NCI-H1417 treated with DMSO at 0.1 percent for 48 hours (cell line): ENCODE measurements around the gene LYRM1.
"Not testable (repeated sequence)": the region's sequence is repeated elsewhere in the genome, so short reads cannot be mapped to it uniquely, and the experiment has no call there.

ENCODE experiments used
- DNase-seq: peaks from one replicate; lab custom pipeline; 2025; lab: John Stamatoyannopoulos, UW

Gene LYRM1

GRCh38 chr16:20902426-20902825, 1.9 kb downstream of the LYRM1 start:
- DNase-seq: no peak

GRCh38 chr16:20903116-20903898, 2.7 kb downstream of the LYRM1 start:
- no peak for DNase-seq

DNA sequence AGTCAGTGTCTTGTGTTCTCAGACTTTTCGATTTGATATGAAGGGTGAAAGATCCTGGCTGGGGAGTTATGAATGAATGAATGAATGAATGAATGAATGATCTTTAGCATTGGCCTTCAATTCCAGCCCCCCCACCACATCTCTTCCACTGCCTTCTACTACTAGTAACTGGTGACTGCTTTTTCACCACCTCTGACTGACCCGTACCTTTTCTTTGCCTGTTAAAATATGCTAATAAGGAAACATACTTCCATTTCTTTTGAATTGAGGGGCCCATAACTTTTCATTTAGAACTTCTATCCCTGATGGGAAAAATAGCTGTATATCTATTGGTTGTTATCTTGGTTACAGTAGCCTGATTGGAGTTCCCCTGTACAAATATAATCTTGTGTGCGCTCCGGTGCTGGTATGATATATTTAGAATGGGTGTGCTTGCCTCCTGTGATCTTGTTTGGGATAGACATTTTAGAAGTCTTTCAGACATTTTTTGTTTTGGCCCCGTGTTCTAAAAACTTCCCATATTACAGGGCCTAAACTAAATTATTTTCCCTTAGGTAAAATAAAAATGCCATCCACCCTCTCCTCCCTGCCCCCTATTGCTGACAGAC, 3.4 kb downstream of the LYRM1 start:
- no peak for DNase-seq

DNA sequence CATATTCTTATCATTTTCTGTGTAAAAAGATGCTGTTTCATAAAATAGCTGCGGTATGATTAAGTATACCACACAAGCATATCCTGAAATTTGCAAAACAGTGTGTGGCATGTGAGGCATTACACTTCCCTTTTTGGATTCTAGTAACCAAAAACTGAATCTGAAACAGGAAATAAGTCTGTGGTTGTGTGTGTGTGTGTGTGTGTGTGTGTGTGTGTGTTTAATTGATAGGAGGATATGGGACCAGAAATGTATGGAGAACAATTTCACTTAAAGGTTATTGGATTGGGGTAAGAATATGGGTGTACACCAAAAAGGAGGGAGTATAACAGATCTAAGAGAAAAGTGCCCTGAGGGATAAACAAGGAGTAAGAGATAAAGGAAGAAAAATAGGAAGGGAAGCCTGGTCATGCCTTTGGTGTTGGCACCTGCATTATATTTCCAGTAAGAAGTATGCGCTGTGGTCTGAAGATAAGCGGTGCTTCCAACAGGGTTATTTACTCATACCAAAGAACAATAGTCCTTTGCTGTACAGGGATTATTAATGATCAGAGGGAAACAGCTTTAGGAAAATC, 4.0 kb downstream of the LYRM1 start:
- no peak for DNase-seq

DNA sequence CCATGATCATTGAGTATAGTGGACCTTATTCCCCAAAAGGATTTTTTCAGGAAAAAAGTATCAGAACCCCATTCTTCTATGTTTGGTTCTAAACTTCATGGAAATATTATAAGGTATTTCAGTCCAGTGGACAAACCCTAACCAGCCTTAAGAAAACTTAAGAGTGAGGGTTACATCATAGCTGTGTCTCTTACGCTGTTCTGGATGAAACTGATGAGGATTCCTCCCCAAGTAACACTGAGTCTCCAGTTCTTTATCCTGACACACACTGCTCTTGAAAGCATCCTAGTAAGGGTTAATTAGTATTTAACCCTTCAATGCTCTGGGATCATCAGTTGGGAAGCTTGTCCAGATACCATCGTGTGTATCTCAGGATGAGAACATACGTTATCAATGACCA, 5.0 kb downstream of the LYRM1 start:
- no peak for DNase-seq

DNA sequence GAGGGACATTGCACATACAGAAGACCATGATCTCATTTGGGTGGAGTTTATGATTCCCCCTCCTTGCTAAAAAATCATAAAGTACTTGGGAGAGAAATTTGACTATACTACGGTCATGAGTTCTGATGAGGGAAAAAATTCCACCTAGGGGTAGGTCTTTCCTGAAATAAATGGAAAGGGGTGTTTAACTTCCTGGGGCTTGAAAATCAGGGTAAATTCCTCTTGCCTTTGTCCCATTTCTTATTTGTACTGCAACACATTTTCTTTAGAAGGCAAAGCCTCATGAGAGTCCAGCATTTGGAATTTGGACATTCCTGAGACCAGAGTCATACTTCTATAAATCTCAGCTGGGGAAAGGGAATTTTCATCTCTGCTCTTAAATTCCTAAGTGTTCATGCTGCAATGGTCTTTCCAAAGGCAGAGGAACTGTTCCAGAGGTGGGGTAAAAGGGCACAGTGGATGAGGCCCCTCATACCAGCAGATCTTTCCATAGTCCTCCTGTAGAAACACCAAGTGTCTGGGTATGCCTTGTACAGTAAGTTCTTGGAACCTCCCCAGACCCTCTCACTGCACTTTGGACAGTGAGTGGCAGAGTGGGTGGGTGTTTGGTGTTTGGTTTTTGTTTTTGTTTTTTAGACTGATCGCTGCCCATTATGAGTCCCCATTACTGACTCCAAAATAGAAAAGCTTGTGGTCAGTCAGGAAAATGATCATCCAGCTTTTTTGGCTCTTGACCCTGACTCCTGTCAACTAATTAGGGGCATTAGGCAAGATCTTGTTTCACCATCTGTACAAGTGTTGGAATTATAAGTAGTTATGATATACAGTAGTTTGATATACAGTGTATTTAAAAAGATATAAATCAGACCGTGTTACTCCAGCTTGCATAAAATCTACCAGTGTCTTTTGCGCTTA, 6.0 kb downstream of the LYRM1 start:
- no peak for DNase-seq

GRCh38 chr16:20910781-20911321, 10.3 kb downstream of the LYRM1 start:
- no peak for DNase-seq

- no peak for DNase-seq
Measured at GRCh38 chr16:20911361-20911760, 10.8 kb downstream of the LYRM1 start.

- DNase-seq: no peak
Measured at GRCh38 chr16:20916289-20916688, 15.7 kb downstream of the LYRM1 start.

DNA sequence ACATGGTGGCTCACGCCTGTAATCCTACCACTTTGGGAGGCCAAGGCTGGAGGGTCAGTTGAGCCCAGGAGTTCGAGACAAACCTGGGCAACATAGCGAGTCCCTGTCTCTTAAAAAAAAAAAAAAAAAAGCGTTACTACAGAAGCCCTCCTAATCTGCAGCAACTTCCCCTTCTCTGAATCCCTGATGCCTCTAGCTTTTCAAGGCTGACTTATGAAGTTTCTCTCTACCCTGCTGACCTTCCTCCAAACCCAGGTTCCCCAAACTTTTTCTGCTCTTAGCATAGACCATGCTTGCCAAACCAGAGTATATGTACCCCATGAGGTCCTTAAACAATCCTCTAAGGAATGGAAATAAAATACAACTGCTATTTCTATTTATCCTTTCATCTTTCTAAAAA, 16.4 kb downstream of the LYRM1 start:
- DNase-seq: no peak

DNA sequence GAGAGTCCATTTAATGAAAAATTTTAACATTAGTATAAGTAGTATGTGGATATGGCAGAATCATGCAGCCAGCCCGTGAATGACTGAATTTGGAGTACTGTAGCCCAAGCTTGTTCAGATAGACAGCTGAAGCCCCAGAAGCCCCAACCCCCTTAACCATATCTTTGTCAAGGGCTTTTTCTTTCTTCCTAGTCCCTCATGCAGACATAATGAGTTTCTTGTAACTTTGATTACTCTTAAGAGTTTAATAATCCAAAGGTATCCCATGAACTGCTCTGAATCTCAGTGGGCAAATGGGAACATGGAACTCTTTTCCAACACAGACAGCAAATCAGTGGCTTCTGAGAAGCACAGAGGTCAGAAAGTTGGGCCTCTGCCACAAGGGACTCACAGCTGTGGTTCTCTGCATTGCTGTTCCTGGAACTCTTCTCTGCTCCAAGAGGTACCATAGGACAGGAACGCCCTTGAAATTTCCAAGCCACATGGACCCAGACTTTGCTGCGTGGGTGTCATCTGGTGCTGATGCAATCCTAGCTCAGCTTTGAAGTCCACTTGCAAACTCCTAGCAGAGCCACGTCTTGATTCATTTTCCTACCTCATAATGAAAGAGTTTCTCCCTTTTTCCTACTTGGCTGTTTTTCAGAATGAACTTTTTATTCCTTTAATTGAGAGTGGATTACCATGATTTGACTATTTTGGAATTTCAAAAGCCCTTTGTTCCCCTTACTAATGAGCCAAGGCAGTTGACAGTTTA, 18.1 kb downstream of the LYRM1 start:
- DNase-seq: no peak

DNA sequence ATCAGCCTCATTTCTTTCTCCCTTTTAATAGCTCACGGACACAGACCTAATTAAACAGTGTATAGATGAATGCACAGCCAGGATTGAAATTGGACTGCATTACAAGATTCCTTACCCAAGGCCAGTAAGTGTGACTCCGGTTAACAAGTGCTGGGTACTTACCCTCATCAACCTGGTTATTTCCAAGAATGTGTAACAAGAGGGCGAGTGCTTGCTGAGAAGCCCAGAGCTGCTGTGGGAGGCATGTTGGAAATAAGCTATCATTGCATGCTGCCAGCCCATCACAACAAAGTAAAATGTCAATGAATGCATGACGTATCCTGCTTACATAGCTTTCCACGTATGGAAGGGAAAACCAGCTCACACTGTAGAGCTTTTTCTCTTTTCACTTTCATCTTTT, 19.5 kb downstream of the LYRM1 start:
- DNase-seq: no peak

DNA sequence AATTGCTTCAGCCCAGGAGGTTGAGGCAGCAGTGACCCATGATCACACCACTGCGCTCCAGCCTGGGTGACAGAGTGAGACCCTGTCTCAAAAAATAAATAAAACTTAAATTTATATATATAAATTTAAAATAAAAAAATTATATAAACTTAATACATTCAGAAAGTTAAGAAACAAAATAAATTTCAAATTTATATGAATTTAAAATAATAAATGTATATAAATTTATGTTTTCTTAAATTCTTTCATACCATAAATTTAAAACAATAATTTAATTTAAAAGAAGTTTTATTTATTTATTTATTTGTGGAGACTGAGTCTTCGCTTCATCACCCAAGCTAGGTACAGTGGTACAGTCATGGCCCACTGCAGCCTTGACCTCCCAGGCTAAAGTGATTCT, 20.2 kb downstream of the LYRM1 start:
- no peak for DNase-seq

GRCh38 chr16:20923876-20924275, 23.3 kb downstream of the LYRM1 start:
- DNase-seq: no peak

GRCh38 chr16:20925751-20926150, 25.2 kb downstream of the LYRM1 start:
- no peak for DNase-seq

GRCh38 chr16:20928774-20929411, 28.3 kb downstream of the LYRM1 start:
- no peak for DNase-seq

DNA sequence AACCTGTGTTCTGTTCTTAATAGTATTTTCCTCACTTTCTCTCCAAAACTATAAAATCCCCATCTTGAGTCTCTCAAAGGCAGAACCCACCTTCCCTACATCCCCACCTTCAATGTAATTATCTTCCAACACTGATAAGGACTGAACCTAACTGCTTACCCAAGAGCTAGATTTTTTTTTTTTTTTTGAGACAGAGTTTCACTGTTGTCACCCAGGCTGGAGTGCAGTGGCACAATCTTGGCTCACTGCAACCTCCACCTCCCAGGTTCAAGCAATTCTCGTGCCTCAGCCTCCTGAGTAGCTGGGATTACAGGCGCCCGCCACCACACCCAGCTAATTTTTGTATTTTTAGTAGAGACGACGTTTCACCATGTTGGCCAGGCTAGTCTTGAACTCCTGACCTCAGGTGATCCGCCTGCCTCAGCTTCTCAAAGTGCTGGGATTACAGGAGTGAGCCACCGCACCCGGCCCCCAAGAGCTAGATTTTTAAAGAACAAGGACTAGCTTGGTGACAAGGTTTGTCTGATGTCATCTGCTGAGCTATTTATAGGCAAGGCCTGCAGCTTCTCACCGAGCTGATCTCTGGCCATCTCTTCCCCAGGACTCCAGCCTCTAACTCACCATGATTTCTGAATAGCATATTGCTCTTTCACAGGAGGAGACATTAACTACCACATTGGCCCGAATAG, 29.2 kb downstream of the LYRM1 start:
- not testable (repeated sequence) for DNase-seq

DNA sequence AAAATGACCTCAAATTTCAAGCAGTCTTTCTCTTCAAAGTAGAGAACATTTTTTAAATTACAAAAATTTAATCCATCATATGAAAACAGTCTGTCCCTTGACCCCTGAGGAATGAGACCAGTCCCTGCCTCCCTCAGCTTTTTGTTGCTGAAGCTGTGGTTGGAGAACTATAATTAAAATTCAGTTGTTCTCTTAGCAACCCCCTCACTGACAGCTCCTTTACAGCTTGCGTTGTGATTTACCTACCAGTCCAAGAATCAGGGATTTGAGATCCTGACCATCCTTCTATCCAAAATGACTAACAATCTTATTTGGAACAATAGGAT, 29.8 kb downstream of the LYRM1 start:
- no peak for DNase-seq

DNA sequence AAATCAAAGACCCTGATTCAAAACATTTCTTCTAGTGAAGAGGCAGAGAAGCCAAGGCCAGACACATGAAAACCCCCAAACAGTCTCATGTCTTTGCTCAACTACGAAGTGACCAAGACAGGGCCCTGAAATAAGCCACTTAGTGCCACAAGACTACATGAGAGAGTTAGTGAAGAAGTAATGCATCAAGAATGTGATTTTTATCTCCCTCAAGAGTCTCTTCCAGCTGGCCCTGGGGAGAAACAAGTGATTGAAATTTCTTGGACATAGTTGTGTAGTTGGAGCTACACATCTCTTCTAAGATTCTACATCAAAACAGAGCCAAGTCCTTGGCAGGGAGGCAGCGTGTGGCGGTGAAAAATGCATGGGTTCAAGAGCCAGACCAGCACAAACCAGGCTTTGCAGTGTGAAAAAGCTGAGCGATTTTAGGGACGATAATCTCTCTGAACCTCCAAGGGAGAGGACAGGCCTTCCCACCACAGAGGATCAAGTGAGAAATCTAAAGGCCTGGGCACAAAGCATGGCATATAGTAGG, 30.6 kb downstream of the LYRM1 start:
- DNase-seq: no peak

- no peak for DNase-seq
Measured at GRCh38 chr16:20933589-20933988, 33.0 kb downstream of the LYRM1 start.
